Measurements from ENCODE around the gene DBI.
"Not testable (repeated sequence)": the region's sequence is repeated elsewhere in the genome, so short reads cannot be mapped to it uniquely, and the experiment has no call there.

DBI gene

DNA sequence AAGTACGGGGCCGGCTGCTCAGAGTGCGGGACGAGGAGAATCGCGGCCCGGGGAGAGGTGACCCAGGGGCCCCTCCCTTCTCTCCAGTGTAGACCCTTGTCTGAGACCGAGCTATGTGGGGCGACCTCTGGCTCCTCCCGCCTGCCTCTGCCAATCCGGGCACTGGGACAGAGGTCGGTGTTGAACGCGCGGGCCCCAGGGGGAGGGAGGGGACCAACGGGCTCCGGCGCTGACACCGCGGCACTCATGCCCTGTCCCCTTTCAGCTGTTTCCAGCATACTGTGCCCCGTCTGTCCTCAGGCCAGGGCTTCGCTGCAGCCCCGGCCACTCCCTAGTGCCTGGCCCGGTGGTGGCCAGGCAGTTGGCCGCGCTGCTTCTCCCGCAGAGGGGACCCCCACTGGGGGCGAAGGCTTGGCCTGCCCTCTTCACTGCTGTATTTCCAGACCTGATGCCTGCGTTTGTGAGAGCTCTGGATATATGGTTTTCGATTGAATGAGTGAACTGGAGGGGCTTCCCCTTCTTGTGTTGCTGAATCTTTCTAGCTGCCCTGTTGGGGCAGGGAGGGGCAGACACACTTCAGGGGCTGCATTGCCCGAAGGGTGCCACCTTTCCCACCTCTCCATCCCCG, 809 bp downstream of the DBI start:
- H3K36me3 ChIP-seq = no peaks in the 10 kb centered on the region; the same call in 1 of the 2 replicates
- H3K4me1 ChIP-seq = no peaks in the 10 kb centered on the region
- peak; percentile 56 for DNase-seq
- no peaks in the 10 kb centered on the region for H3K27me3 ChIP-seq
- no peaks in the 10 kb centered on the region for H3K9me3 ChIP-seq
- TF ChIP-seq, protein P1, sequence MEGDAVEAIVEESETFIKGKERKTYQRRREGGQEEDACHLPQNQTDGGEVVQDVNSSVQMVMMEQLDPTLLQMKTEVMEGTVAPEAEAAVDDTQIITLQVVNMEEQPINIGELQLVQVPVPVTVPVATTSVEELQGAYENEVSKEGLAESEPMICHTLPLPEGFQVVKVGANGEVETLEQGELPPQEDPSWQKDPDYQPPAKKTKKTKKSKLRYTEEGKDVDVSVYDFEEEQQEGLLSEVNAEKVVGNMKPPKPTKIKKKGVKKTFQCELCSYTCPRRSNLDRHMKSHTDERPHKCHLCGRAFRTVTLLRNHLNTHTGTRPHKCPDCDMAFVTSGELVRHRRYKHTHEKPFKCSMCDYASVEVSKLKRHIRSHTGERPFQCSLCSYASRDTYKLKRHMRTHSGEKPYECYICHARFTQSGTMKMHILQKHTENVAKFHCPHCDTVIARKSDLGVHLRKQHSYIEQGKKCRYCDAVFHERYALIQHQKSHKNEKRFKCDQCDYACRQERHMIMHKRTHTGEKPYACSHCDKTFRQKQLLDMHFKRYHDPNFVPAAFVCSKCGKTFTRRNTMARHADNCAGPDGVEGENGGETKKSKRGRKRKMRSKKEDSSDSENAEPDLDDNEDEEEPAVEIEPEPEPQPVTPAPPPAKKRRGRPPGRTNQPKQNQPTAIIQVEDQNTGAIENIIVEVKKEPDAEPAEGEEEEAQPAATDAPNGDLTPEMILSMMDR (IDR thresholded peaks at IDR 0.05; ENCODE audit: low read depth, low read length) = no peak
- peak overlapping the region; percentile 81 for H3K4me3 ChIP-seq (ENCODE audit: low read depth, low read length)

- Histone ChIP-seq H3K27me3 (no peaks in the 10 kb centered on the region), H3K9me3 (no peaks in the 10 kb centered on the region), H3K4me1 (no peaks in the 10 kb centered on the region), H3K4me3 (ENCODE audit: low read depth, low read length) (no peak overlapping the region), H3K36me3 (peaks cover 4% of the 10 kb centered on the region)
- TF ChIP-seq, protein P1 (IDR thresholded peaks at IDR 0.05; ENCODE audit: low read depth, low read length) = no peak
- no peak for DNase-seq
These were observed 3.1 kb downstream of the DBI start for GRCh38 chr2:119369845-119370244.

- no peaks in the 10 kb centered on the region for H3K9me3 ChIP-seq
- TF ChIP-seq, protein P1 (IDR thresholded peaks at IDR 0.05; ENCODE audit: low read depth, low read length) = no peak
- peaks cover 4% of the 10 kb centered on the region for H3K36me3 ChIP-seq
- DNase-seq = no peak
- no peaks in the 10 kb centered on the region for H3K4me1 ChIP-seq
- no peak overlapping the region for H3K4me3 ChIP-seq (ENCODE audit: low read depth, low read length)
- no peaks in the 10 kb centered on the region for H3K27me3 ChIP-seq
These were observed 4.3 kb downstream of the DBI start for GRCh38 chr2:119371111-119371510.

- TF ChIP-seq, protein P1 (IDR thresholded peaks at IDR 0.05; ENCODE audit: low read depth, low read length) = no peak
- H3K36me3 ChIP-seq = peaks cover 4% of the 10 kb centered on the region
These were observed 6.2 kb downstream of the DBI start for GRCh38 chr2:119372778-119373568.

GRCh38 chr2:119373907-119374745, 7.3 kb downstream of the DBI start:
- H3K27me3 ChIP-seq; DNase-seq; H3K4me1 ChIP-seq; H3K9me3 ChIP-seq; H3K36me3 ChIP-seq; H3K4me3 ChIP-seq (ENCODE audit: low read depth, low read length): not testable (repeated sequence)

More at GRCh38 chr2:119372778-119373568, 6.2 kb downstream of the DBI start:
- DNase-seq = no peak
- Histone ChIP-seq H3K9me3 (no peaks in the 10 kb centered on the region), H3K4me1 (no peaks in the 10 kb centered on the region), H3K4me3 (ENCODE audit: low read depth, low read length) (no peak overlapping the region), H3K27me3 (no peaks in the 10 kb centered on the region)

DNA sequence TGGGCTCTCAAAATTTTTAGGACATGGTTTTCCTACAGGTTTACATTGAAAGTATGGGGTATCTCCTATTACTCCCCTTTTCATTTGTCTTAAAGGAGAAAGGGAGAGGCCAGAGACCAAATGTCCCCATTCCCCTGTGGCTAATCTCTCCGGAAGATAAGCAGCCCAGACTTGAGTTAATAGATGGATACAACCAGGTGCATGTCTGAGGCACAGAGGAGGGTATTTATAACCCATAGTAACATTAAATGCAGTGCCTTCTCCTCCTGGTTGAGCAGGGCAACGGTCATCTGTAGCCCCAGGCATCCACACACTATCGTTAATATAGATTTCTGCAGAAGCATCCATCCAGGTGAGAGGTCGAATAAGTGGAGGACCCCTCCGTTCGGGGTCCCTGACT, 9.6 kb downstream of the DBI start:
- not testable (repeated sequence) for H3K27me3 ChIP-seq, DNase-seq

More for the DNA sequence above, 9.6 kb downstream of the DBI start:
- not testable (repeated sequence) for H3K9me3 ChIP-seq; H3K4me3 ChIP-seq (ENCODE audit: low read depth, low read length); H3K4me1 ChIP-seq; H3K36me3 ChIP-seq
